HS-27A (cell line): ENCODE data around the gene ARSH.
"Not testable (repeated sequence)": the region's sequence is repeated elsewhere in the genome, so short reads cannot be mapped to it uniquely, and the experiment has no call there.

Experiments
- DNase-seq: peaks from one replicate; pipeline ENCODE4 v3.0.0-alpha.2; 2012; ENCODE audit warnings: low read depth, missing footprints

Gene ARSH

DNA sequence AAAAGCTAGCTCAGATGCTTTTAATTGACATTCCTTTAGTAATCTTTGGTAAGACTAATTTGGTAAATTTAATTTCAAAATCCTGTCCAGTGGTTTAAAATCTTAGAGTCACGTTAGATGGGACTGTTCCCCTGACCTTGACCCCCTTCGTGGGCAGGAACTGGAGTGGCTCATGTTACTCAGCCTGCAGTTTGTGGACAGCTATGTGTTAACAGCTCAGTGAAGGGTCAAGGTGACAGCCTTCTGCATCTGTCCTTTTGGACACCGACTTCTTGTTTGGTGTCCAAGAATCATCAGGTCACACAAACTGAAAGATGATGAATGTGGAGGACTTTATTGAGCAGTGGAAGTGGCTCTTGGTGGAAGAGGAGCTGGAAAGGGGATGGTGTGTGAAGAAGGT is 37.9 kb downstream of the ARSH start:
- no peak for DNase-seq

DNA sequence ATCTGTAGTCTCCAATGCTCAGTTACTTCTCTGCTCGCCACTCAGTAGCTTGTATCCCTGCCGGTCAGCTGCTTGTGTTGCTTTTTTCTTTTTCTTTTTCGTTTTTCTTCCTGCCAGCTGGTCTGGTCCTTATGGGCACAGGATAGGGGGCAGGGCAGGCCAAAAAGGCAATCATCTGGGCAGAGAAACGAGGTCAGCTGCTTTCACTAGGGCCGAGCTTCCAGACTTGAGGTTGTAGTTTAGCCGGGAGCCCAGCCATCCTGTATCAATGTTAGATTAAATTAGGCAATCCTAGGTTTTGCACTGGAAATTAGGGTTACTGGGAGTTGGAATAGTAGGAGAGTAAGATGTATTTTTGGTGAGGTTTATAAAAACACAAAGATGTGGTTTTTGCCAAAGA is 38.3 kb downstream of the ARSH start:
- DNase-seq = no peak

DNA sequence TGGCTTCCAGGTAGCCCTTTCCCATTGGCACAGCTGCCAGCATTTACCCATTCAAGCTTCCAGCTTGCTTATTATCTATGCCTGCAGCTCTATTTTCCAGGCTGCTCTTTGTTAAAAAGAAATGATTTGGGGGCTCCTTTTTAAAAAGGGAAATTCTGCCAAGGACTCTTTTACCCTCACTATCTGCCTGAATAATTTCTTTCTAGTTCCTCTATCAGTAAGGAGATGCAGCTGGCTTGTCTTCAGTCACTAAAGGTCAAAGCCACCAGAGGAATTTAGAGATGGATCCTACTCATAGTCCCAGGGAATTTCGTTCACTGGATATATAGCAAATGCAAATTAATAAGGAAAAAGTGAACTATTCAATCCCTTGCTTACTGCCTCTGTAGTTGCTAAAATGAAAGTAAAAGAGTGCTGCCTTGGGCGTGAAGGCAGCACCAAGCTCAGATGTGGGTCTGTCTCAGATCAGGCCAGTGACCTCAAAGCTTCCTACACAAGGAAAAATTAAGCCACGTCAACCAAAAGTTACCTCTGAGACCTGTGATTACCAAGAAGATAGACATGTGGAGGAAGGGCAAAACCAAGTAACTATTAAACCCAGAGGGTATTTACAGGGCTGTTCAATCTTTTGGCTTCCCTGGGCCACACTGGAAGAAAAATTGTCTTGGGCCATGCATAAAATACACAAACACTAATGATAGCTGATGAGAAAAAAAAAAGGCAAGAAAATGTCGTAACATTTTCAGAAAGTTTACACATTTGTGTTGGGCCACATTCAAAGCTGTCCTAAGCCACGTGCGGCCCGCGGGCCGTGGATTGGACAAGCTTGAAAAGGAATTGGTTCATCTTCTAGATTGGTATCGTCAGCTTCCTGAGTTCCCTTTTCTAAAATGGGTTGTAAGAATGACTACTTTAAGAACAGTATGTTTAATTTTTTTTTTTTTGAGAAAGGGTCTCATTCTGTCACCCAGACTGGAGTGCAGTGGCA is 40.2 kb downstream of the ARSH start:
- no peak for DNase-seq

DNA sequence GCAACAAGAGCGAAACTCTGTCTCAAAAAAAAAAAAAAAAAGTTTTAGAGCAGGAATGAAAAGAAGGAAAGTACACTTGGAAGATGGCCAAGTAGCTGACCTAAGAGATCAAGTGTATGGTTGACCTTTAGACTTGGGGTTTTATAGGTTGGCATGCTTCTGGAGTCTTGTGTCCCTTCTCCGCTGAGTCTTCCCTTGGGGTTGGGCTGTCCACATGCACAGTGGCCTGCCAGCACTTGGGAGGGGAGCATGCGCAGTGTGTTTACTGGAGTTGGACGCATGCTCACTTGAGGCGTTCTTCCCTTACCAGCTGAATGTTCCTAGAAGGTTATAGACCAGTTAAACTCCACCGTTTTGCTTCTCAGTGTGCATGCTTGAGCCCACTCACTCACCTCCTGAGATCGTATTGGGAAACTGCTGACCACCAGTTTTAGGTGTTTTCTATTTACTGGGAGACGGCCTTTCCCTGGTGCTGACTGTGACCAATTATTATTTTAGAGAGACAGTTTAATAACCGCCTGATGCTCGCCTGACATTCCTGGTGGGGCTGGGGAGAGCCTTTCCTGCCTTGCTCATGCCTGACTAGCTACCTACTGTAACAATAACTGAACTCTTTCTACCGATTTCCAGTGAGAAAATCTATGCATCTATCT is 44.3 kb downstream of the ARSH start:
- DNase-seq = not testable (repeated sequence)

DNA sequence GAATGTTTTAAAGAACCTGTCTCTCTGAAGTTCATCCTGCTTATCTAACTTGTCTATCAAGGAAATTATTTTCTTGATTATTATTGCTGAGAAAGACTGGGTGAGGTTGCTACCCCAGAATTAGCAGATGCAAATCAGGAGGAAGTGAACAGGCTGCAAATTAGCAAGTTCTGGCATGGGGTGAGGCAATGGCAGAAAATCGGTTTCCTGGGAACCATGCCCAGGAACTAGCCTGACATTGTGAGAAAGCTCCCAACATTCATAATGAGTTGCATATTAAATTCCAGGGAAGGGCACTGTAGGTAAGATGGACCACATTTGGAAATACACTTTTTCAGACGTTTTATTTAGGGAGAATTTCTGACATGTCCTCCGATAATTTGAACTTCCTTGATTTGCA is 46.5 kb downstream of the ARSH start:
- DNase-seq = no peak

DNA sequence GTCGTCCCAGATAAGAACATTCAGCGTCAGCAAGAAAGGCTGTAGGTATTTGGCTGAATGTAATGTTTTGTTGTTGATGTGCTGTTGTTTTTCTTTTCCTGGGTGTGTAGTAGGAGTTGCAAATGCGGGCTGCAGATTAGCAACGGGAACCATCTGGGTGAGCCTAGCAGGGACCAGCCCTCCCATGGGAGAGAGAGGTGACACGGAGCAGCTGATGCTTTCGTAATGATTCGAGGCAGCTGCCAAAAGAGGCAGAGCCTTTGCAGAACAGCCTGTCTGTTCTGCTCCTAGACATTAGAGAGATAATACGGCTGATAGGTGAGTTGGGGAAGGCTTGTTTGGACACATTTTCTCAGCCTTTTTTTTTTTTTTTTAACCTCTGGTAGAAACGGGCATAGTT is 60.2 kb downstream of the ARSH start:
- no peak for DNase-seq

DNA sequence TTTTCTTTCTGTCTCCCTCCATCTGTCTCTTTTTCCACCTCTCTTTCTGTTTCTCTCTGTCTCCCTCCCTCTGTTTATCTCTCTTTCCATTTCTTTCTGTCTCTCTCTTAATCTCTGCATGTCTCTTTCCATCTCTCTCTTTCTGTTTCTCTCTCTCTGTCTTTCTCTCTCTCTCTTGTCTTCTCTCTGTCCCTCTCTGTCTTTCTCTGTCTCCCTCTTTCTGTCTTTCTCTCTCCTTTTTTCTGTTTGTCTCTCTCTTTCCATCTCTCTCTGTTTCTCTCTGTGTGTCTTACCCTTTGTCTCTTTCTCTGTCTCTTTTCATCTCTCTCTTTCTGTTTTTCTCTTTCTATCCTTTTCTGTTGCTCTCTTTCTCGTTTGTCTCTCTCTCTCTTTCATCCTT is 69.6 kb downstream of the ARSH start:
- DNase-seq = no peak

DNA sequence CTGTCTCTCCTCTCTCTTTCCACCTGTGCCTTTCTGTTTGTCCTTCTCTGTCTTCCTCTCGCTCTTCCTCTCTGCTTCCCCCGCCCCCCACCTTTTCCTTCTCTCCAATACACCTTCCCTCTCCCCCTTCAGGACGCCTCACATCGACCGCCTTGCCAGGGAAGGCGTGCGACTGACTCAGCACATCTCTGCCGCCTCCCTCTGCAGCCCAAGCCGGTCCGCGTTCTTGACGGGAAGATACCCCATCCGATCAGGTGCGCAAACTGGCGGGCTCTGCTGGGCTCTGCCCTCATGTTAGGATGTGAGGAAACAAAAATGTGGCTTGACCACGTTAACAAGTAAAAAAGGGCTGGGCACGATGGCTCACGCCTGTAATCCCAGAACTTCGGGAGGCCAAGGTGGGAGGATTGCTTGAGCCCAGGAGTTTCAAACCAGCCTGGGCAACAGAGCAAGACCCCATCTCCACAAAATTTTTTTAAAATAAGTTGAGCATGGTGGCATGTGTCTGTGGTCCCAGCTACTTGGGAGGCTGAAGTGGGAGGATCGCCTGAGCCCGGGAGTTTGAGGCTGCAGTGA is 70.2 kb downstream of the ARSH start:
- no peak for DNase-seq
